ENCODE results near the gene SCUBE1. TPM values are rescaled to one million over a fixed set of nuclear protein-coding genes. Genes with fewer than 3 reads are reported as not detected.

The SCUBE1 gene
- total RNA-seq, 1 donor from 2014 or later = not detected

DNA sequence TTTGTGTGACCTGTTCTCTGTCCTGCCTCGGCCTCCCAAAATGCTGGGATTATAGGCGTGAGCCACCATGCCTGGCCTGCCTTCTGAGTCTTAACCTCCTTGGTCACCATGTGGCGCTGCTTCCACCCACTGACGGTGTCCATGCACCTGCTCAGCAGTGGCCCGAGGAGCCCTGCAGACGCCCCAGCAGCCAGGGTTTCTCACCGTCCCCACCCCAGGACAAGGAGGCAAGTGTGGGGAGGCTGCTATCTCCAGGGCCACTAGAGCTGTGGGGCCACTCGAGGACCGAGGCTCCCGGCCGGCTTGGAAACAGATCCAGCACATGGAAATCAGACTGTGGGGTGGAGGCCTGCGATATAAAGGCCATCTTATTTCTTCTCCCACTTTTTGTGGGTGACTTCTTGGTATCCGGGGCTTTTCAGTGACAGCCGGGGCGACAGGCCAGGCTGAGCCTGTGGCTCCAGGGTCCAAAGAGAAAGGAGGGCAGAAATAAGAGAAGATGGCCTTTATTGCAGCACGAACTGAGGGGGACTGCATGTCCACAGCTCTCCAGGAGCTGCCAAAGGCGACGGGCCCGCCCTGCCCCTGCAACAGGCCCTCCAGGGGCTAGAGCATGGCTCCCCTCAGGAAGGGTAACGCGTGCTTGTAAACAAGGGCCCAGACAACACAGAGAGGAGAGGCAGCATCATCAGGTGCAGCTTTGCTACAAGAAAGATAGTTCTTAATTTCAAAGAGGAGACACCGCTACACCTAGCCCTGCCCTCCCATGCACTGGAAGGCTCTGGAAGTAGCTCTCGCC lies 176.8 kb downstream of the SCUBE1 start:
- Mint-ChIP-seq H3K27me3 (ENCODE audit: low read depth) (no peaks in the 10 kb centered on the region), H3K4me3 (ENCODE audit: low read depth) (no peak overlapping the region), H3K36me3 (ENCODE audit: low read depth) (peaks cover 25% of the 10 kb centered on the region), H3K9me3 (no peaks in the 10 kb centered on the region), H3K27ac (no peak overlapping the region), H3K4me1 (ENCODE audit: low read depth) (no peaks in the 10 kb centered on the region)
- DNase-seq (ENCODE audit: low spot score) = no peak
- intact Hi-C loops (cut with micrococcal nuclease) = no loop called here

DNA sequence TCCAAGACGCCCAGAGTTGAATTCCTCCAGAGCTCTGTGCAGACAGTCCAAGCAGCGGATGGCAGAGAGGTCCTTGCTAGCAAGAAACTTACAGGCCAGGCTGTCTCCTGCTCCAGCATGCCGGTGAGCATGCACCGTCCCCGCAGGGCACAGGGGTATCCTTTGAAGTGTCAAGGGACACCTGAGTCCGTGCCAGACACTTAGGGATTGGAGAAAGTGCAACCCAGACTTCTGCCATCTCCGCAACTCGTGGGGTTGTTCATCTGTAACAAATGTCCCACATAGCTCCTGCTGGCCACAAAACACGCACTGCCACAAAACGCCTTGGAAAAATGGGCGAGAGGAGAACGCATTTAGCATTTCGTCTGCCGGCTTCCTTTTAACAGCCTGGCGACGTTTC lies 178.5 kb downstream of the SCUBE1 start:
- intact Hi-C loops (cut with micrococcal nuclease) = no loop called here
- Mint-ChIP-seq H3K36me3 (ENCODE audit: low read depth) (peaks cover 17% of the 10 kb centered on the region), H3K9me3 (no peaks in the 10 kb centered on the region), H3K27me3 (ENCODE audit: low read depth) (no peaks in the 10 kb centered on the region), H3K4me3 (ENCODE audit: low read depth) (no peak overlapping the region), H3K4me1 (ENCODE audit: low read depth) (no peaks in the 10 kb centered on the region), H3K27ac (no peak overlapping the region)
- no peak for DNase-seq (ENCODE audit: low spot score)

DNA sequence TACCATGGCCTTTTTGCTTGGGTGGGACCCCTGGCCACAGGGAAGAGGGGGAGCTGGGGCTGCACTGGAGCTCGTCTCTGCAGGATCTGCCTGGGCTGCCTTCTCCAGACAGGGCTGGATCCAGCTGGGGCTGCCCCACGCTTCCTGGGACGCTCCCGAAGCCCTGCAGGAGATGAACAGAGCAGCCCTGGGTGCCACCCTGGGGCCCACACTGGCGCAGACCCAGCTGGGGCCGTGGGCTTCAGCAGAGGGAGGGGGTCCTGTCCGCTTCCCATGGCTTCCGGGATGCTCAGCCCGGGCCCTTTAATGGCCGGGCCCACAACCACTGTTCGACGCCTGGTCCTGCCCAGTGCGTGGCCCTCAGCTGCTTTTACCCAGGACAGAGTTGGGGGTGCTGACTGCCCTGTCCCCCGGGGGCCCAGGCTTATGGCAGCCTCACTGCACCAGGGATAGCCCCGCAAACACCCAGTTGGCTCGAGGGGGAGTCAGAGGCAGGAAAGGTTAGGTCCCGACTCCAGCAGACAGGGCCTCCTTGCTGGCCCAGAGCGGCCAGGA lies 179.9 kb downstream of the SCUBE1 start:
- Mint-ChIP-seq H3K4me3 (ENCODE audit: low read depth) (no peak overlapping the region), H3K4me1 (ENCODE audit: low read depth) (no peaks in the 10 kb centered on the region), H3K36me3 (ENCODE audit: low read depth) (peaks cover 11% of the 10 kb centered on the region), H3K27ac (no peak overlapping the region), H3K9me3 (no peaks in the 10 kb centered on the region), H3K27me3 (ENCODE audit: low read depth) (no peaks in the 10 kb centered on the region)
- intact Hi-C loops (cut with micrococcal nuclease) = no loop called here
- DNase-seq (ENCODE audit: low spot score) = no peak

DNA sequence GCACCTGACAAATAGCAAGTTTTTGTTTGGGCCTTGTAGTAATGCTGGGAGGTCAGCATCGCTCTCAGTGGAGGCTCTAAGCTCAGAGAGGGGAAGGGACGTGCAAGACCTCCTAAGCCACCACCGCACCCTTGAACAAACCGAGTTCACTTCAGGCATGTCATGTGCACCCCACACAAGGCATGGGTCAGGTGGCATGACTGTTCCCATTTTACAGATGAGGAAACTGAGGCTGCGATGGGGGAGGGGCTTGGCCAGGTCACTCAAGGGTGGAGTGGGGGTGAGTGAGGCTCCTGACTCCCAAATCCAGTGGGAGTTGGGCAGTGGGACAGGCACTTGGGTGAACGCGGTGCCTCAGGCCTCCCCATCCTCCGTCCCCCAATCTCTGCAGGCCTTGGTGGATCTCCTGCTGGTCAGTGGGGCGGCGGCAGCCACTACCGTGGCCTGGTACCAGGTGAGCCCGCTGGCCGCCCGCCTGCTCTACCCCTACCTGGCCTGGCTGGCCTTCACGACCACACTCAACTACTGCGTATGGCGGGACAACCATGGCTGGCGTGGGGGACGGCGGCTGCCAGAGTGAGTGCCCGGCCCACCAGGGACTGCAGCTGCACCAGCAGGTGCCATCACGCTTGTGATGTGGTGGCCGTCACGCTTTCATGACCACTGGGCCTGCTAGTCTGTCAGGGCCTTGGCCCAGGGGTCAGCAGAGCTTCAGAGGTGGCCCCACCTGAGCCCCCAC lies 180.6 kb downstream of the SCUBE1 start:
- no peak overlapping the region for H3K4me3 Mint-ChIP-seq (ENCODE audit: low read depth)
- no peak for DNase-seq (ENCODE audit: low spot score)
- H3K27me3 Mint-ChIP-seq (ENCODE audit: low read depth) = no peaks in the 10 kb centered on the region
- intact Hi-C loops (cut with micrococcal nuclease) = no loop called here
- H3K36me3 Mint-ChIP-seq (ENCODE audit: low read depth) = peaks cover 5% of the 10 kb centered on the region
- H3K9me3 Mint-ChIP-seq = no peaks in the 10 kb centered on the region
- no peak overlapping the region for H3K27ac Mint-ChIP-seq
- no peaks in the 10 kb centered on the region for H3K4me1 Mint-ChIP-seq (ENCODE audit: low read depth)

- no peaks in the 10 kb centered on the region for H3K27me3 Mint-ChIP-seq (ENCODE audit: low read depth)
- H3K4me1 Mint-ChIP-seq (ENCODE audit: low read depth) = no peaks in the 10 kb centered on the region
- H3K27ac Mint-ChIP-seq = no peak overlapping the region
- H3K36me3 Mint-ChIP-seq (ENCODE audit: low read depth) = peaks cover 3% of the 10 kb centered on the region
- no peak overlapping the region for H3K4me3 Mint-ChIP-seq (ENCODE audit: low read depth)
- no peak for DNase-seq (ENCODE audit: low spot score)
- intact Hi-C loops (cut with micrococcal nuclease) = no loop called here
- H3K9me3 Mint-ChIP-seq = no peaks in the 10 kb centered on the region
Observed at GRCh38 chr22:43160497-43161126, 182.6 kb downstream of the SCUBE1 start.

GRCh38 chr22:43159484-43160178 lies 183.5 kb downstream of the SCUBE1 start:
- intact Hi-C loops (cut with micrococcal nuclease) = no loop called here
- H3K4me1 Mint-ChIP-seq (ENCODE audit: low read depth) = no peaks in the 10 kb centered on the region

GRCh38 chr22:43158778-43159483 lies 184.2 kb downstream of the SCUBE1 start:
- Mint-ChIP-seq H3K27me3 (ENCODE audit: low read depth) (no peaks in the 10 kb centered on the region), H3K9me3 (no peaks in the 10 kb centered on the region), H3K27ac (no peak overlapping the region), H3K36me3 (ENCODE audit: low read depth) (peaks cover 3% of the 10 kb centered on the region), H3K4me1 (ENCODE audit: low read depth) (no peaks in the 10 kb centered on the region), H3K4me3 (ENCODE audit: low read depth) (no peak overlapping the region)
- no peak for DNase-seq (ENCODE audit: low spot score)
- intact Hi-C loops (cut with micrococcal nuclease) = no loop called here

More at GRCh38 chr22:43159484-43160178, 183.5 kb downstream of the SCUBE1 start:
- Mint-ChIP-seq H3K9me3 (no peaks in the 10 kb centered on the region), H3K36me3 (ENCODE audit: low read depth) (peaks cover 3% of the 10 kb centered on the region), H3K4me3 (ENCODE audit: low read depth) (no peak overlapping the region), H3K27me3 (ENCODE audit: low read depth) (no peaks in the 10 kb centered on the region), H3K27ac (no peak overlapping the region)
- DNase-seq (ENCODE audit: low spot score) = no peak

DNA sequence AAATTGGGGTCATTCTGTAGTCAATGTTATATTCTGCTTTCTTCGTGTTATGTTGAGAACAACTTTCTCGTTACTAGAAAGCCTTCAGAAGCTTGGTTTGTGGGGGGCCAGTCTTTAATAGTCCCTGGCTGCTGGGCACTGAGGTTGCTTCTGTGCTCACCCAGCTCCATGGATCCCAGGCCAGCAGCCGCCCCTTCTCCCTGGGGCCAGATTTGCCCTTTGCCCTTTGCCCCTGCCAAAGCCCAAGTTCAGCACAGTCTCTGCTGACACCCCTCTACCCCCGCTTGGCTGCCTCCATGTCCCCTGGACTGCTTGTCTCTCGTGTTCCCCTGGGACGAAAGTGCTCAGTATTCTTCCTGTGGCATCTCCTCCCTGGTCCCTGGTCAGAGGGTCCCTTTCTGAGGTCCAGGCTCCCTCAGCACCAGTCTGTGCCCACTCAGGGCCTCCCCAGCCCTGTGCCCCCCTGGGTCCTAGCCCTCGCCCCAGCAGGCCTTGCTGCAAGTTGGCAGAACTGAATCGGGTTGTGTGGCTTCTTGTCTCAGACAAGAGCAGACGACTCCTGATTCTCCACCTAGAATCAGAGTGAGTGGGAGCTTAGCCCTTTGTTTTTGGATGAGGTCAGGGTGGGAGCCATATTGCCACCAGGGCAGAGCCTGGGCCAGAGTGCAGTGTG lies 185.2 kb downstream of the SCUBE1 start:
- Mint-ChIP-seq H3K9me3 (no peaks in the 10 kb centered on the region), H3K27ac (no peak overlapping the region), H3K36me3 (ENCODE audit: low read depth) (peaks cover 5% of the 10 kb centered on the region), H3K27me3 (ENCODE audit: low read depth) (no peaks in the 10 kb centered on the region), H3K4me1 (ENCODE audit: low read depth) (peaks cover under 1% of the 10 kb centered on the region), H3K4me3 (ENCODE audit: low read depth) (no peak overlapping the region)
- intact Hi-C loops (cut with micrococcal nuclease) = no loop called here
- DNase-seq (ENCODE audit: low spot score) = no peak

- Mint-ChIP-seq H3K4me3 (ENCODE audit: low read depth) (no peak overlapping the region), H3K4me1 (ENCODE audit: low read depth) (peaks cover 2% of the 10 kb centered on the region)
Observed at GRCh38 chr22:43156413-43156812, 186.8 kb downstream of the SCUBE1 start.

GRCh38 chr22:43155789-43156188 lies 187.4 kb downstream of the SCUBE1 start:
- Mint-ChIP-seq H3K36me3 (ENCODE audit: low read depth) (peaks cover 9% of the 10 kb centered on the region), H3K9me3 (no peaks in the 10 kb centered on the region), H3K27ac (no peak overlapping the region), H3K27me3 (ENCODE audit: low read depth) (no peaks in the 10 kb centered on the region), H3K4me3 (ENCODE audit: low read depth) (no peak overlapping the region), H3K4me1 (ENCODE audit: low read depth) (peaks cover 6% of the 10 kb centered on the region)
- intact Hi-C loops (cut with micrococcal nuclease) = no loop called here
- DNase-seq (ENCODE audit: low spot score) = no peak

More at GRCh38 chr22:43156413-43156812, 186.8 kb downstream of the SCUBE1 start:
- Mint-ChIP-seq H3K36me3 (ENCODE audit: low read depth) (peaks cover 7% of the 10 kb centered on the region), H3K27ac (no peak overlapping the region), H3K9me3 (no peaks in the 10 kb centered on the region), H3K27me3 (ENCODE audit: low read depth) (no peaks in the 10 kb centered on the region)
- intact Hi-C loops (cut with micrococcal nuclease) = no loop called here
- DNase-seq (ENCODE audit: low spot score) = no peak

DNA sequence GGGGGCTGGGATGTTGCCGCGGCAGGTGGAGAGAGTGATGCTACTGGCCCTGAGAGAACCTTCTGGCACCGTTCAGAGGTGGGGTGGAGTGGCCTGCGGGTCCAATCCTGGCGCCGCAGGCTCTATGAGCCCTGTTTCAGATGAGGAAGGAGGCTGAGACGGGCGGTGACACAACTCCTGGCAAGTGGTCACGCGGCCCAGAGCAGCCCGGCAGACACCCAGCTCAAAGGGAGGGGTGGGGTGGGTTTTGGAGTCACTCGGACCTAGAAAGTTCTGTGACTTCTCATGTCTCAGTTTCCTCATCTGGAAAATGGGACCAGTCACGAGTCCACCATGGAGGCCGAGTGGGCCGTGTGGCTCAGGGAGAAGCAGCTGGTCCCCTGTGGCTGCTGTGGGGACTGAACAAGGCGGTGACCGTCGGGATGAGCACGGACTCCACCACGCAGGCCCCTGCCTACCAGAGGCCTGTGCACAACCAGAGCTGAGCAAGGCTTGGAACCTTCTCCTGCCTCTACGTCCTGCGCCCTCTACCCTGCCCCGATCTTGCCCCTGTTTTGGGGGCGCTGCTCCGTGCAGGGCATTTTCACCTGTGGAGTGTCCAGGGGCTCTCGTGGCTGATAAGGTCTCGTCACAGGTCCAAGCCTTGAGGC lies 188.2 kb downstream of the SCUBE1 start:
- H3K9me3 Mint-ChIP-seq = no peaks in the 10 kb centered on the region
- H3K27ac Mint-ChIP-seq = no peak overlapping the region
- intact Hi-C loops (cut with micrococcal nuclease) = loop anchor here (5.0 kb wide), 1 partner anchor 32 kb away; the partner anchor contains the start of gene TTLL12
- H3K4me1 Mint-ChIP-seq (ENCODE audit: low read depth) = peaks cover 10% of the 10 kb centered on the region
- DNase-seq (ENCODE audit: low spot score) = no peak
- peaks cover 5% of the 10 kb centered on the region for H3K36me3 Mint-ChIP-seq (ENCODE audit: low read depth)
- no peak overlapping the region for H3K4me3 Mint-ChIP-seq (ENCODE audit: low read depth)
- no peaks in the 10 kb centered on the region for H3K27me3 Mint-ChIP-seq (ENCODE audit: low read depth)

All from activated T-helper 2 cell treated with anti-CD3 and anti-CD28 coated beads, Interferon-gamma antibody, Interleukin-2, Interleukin-4, amounts not matched to agents 10 μg/mL and 5 μg/mL and 100 μg/mL, durations not matched to agents 14 hours and 24 hours and 36 hours (primary cell).